Neural progenitor cell (in vitro differentiated cells): Measurements from ENCODE around the gene CTNNA1. TPM values are rescaled to one million over a fixed set of nuclear protein-coding genes. Genes with fewer than 3 reads are reported as not detected.

Experiments
- DNase-seq: peaks from one replicate; pipeline ENCODE4 v3.0.0-alpha.2; 2016; ENCODE audit warnings: low spot score
- H2AFZ ChIP-seq: fragments of 200-600 bp; sonication (generic); replicated peaks from 2 replicates; pipeline ENCODE4 v1.6.1; 2016; ENCODE audit warnings: antibody characterized with exemption
- H3F3A ChIP-seq: fragments of 200-600 bp; sonication (generic); 2 replicates; pipeline ENCODE4 v1.6.1; 2016; ENCODE audit warnings: antibody characterized with exemption, low read depth
- H3K27ac ChIP-seq: fragments of 200-600 bp; sonication (generic); 2 replicates; pipeline ENCODE4 v1.5.1; 2016; ENCODE audit warnings: mild to moderate bottlenecking
- H3K27me3 ChIP-seq: fragments of 200-600 bp; sonication (generic); 2 replicates; pipeline ENCODE4 v1.6.1; 2016; ENCODE audit warnings: mild to moderate bottlenecking, moderate library complexity
- H3K36me3 ChIP-seq: fragments of 200-600 bp; sonication (generic); 2 replicates; pipeline ENCODE4 v1.5.1; 2016
- H3K4me1 ChIP-seq: fragments of 200-600 bp; sonication (generic); 2 replicates; pipeline ENCODE4 v1.6.1; 2016; ENCODE audit warnings: mixed run types
- H3K4me2 ChIP-seq: fragments of 200-600 bp; sonication (generic); 2 replicates; pipeline ENCODE4 v1.6.1; 2016
- H3K4me3 ChIP-seq: fragments of 200-600 bp; sonication (generic); 2 replicates; pipeline ENCODE4 v1.5.1; 2016
- H3K79me2 ChIP-seq: fragments of 200-600 bp; sonication (generic); 2 replicates; pipeline ENCODE4 v1.6.1; 2016; ENCODE audit warnings: low read depth
- H3K9ac ChIP-seq: fragments of 200-600 bp; sonication (generic); 2 replicates; pipeline ENCODE4 v1.6.1; 2016
- H3K9me3 ChIP-seq: fragments of 200-600 bp; sonication (generic); 2 replicates; pipeline ENCODE4 v1.5.1; 2016; ENCODE audit warnings: low read depth
- H4K20me1 ChIP-seq: fragments of 200-600 bp; sonication (generic); 2 replicates; pipeline ENCODE4 v1.6.1; 2016; ENCODE audit warnings: low read depth
- H3K27ac Mint-ChIP-seq: 3 replicates; pipeline ENCODE4 v1.8.0; 2021; ENCODE audit warnings: mixed read lengths
- H3K27me3 Mint-ChIP-seq: 2 replicates; pipeline ENCODE4 v1.8.0; 2022; ENCODE audit warnings: low read depth, mild to moderate bottlenecking, inconsistent platforms, moderate library complexity, mixed read lengths; ENCODE audit not compliant: insufficient read depth
- H3K36me3 Mint-ChIP-seq: 3 replicates; pipeline ENCODE4 v1.8.0; 2021; ENCODE audit warnings: mixed read lengths
- H3K4me1 Mint-ChIP-seq: 3 replicates; pipeline ENCODE4 v1.8.0; 2021; ENCODE audit warnings: mixed read lengths
- H3K4me3 Mint-ChIP-seq: 3 replicates; pipeline ENCODE4 v1.8.0; 2021; ENCODE audit warnings: mild to moderate bottlenecking, moderate library complexity, mixed read lengths
- H3K9me3 Mint-ChIP-seq: 3 replicates; pipeline ENCODE4 v1.8.0; 2020; ENCODE audit warnings: mixed read lengths
- EZH2 ChIP-seq: fragments of 200-600 bp; sonication (generic); IDR thresholded peaks from 2 replicates; pipeline ENCODE4 v1.6.1; 2017; ENCODE audit warnings: antibody characterized with exemption, mild to moderate bottlenecking, moderate library complexity
- EZH2phosphoT487 ChIP-seq: fragments of 200-600 bp; sonication (generic); IDR thresholded peaks from 2 replicates; pipeline ENCODE4 v1.6.1; 2017; ENCODE audit warnings: antibody characterized with exemption
- total RNA-seq: library from RNA; depleted of rRNA; stranded (reverse); fragments of >200 nt; gene quantifications from 2 replicates; pipeline ENCODE4 v1.2.3, GENCODE V29; 2015; ENCODE audit warnings: low replicate concordance
- TF ChIP-seq, protein P1 (sequence below): fragments of 200-600 bp; sonication (generic); IDR thresholded peaks from 2 replicates; pipeline ENCODE4 v1.5.1; 2017; ENCODE audit warnings: antibody characterized with exemption, mild to moderate bottlenecking

Gene CTNNA1
- total RNA-seq, 1 donor from 2014 or later, result 305 TPM

DNA sequence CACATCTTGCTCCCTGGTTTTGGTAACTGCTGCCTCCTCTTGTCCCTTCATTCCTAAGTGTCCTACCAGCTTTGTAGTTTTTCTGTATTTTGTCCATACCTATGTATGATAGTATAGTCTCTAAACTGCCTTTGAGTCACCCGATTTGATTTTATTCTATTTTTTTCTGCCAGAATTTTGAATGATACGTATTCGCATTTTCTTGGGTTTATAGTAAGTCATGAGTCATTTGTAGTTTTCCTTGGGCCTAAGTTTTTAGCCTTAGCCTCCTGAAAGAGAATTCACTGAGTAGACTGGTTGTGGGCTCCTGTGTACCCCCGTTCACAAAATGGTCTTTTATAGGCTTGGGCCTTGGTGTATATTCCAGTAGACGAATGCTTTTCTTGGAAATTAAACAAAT, 62.3 kb downstream of the CTNNA1 start:
- no peak for TF ChIP-seq EZH2
- TF ChIP-seq EZH2phosphoT487, result no peak
- Histone ChIP-seq H3K9me3 (no peaks in the 10 kb centered on the region), H3K27ac (no peak overlapping the region), H3K27me3 (no peaks in the 10 kb centered on the region), H3K79me2 (peaks cover 73% of the 10 kb centered on the region), H3K4me1 (no peaks in the 10 kb centered on the region), H3F3A (no peaks in the 10 kb centered on the region), H3K36me3 (no peaks in the 10 kb centered on the region), H3K4me2 (no peak overlapping the region), H3K4me3 (no peak overlapping the region), H4K20me1 (peaks cover 9% of the 10 kb centered on the region), H2AFZ (no peak overlapping the region), H3K9ac (no peak overlapping the region)
- peaks cover 2% of the 10 kb centered on the region for H3K4me1 Mint-ChIP-seq
- peaks cover 63% of the 10 kb centered on the region for H3K36me3 Mint-ChIP-seq
- no peak overlapping the region for H3K27ac Mint-ChIP-seq
- H3K27me3 Mint-ChIP-seq, result no peaks in the 10 kb centered on the region
- no peak for DNase-seq
- H3K4me3 Mint-ChIP-seq, result no peak overlapping the region
- H3K9me3 Mint-ChIP-seq, result peaks cover 13% of the 10 kb centered on the region

DNA sequence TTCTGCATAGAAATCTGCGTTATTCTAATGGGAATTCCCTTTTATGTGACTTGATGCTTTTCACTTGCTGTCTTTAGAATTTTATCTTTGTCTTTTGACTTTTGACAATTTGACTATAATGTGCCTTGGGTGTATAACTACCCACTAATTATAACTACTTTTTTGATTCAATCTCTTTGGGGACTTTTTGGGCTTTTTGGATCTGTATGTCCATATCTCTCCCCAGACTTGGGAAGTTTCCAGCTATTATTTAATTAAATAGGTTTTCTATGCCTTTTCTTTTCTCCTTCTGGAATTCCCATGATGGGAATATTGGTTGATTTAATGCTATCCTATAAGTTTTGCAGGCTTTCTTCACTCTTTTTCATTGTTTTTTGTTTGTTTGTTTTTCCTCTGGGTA, 64.0 kb downstream of the CTNNA1 start:
- peaks cover 2% of the 10 kb centered on the region for H3K4me1 Mint-ChIP-seq
- no peak overlapping the region for H3K4me3 Mint-ChIP-seq
- Histone ChIP-seq H2AFZ (no peak overlapping the region), H3K9ac (no peak overlapping the region), H4K20me1 (peaks cover 9% of the 10 kb centered on the region), H3K4me3 (no peak overlapping the region), H3F3A (no peaks in the 10 kb centered on the region), H3K79me2 (peaks cover 90% of the 10 kb centered on the region), H3K4me2 (no peak overlapping the region), H3K9me3 (no peaks in the 10 kb centered on the region), H3K27ac (no peak overlapping the region), H3K27me3 (no peaks in the 10 kb centered on the region), H3K36me3 (no peaks in the 10 kb centered on the region), H3K4me1 (no peaks in the 10 kb centered on the region)
- peaks cover 7% of the 10 kb centered on the region for H3K9me3 Mint-ChIP-seq
- TF ChIP-seq EZH2, result no peak
- TF ChIP-seq EZH2phosphoT487, result no peak
- TF ChIP-seq, protein P1, sequence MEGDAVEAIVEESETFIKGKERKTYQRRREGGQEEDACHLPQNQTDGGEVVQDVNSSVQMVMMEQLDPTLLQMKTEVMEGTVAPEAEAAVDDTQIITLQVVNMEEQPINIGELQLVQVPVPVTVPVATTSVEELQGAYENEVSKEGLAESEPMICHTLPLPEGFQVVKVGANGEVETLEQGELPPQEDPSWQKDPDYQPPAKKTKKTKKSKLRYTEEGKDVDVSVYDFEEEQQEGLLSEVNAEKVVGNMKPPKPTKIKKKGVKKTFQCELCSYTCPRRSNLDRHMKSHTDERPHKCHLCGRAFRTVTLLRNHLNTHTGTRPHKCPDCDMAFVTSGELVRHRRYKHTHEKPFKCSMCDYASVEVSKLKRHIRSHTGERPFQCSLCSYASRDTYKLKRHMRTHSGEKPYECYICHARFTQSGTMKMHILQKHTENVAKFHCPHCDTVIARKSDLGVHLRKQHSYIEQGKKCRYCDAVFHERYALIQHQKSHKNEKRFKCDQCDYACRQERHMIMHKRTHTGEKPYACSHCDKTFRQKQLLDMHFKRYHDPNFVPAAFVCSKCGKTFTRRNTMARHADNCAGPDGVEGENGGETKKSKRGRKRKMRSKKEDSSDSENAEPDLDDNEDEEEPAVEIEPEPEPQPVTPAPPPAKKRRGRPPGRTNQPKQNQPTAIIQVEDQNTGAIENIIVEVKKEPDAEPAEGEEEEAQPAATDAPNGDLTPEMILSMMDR, result no peak
- peaks cover 58% of the 10 kb centered on the region for H3K36me3 Mint-ChIP-seq
- H3K27ac Mint-ChIP-seq, result no peak overlapping the region
- no peaks in the 10 kb centered on the region for H3K27me3 Mint-ChIP-seq
- DNase-seq, result no peak

DNA sequence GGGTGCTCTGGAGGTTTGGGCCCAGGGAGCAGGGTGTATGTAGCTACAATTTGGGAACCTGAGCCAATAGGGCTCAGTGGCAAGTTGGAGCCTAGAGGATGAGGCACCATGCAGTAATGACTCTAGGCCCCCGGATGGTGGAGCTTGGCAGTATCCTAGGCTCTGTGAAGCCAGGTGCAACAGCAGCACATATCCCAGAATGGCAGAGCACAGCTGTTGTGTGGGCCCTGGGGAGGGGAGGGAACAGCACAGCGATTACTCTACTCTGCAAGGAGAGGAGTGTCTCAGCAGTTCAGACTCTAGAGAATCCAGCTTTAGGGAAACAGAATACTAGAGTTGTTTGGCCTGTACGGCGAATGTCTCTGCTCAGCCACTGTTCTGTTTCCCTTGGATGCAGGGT, 65.9 kb downstream of the CTNNA1 start:
- H3K9ac ChIP-seq, result no peak overlapping the region
- no peaks in the 10 kb centered on the region for H3K4me1 ChIP-seq
- H3K27ac Mint-ChIP-seq, result no peak overlapping the region
- H4K20me1 ChIP-seq, result peaks cover 9% of the 10 kb centered on the region
- H3K79me2 ChIP-seq, result peaks cover 89% of the 10 kb centered on the region
- H3K4me2 ChIP-seq, result no peak overlapping the region
- H3K27ac ChIP-seq, result no peak overlapping the region
- TF ChIP-seq EZH2phosphoT487 (no peak), EZH2 (no peak)
- TF ChIP-seq, protein P1, result no peak
- H3K27me3 ChIP-seq, result no peaks in the 10 kb centered on the region
- no peaks in the 10 kb centered on the region for H3K27me3 Mint-ChIP-seq
- H3F3A ChIP-seq, result peaks cover 8% of the 10 kb centered on the region
- H3K36me3 Mint-ChIP-seq, result peaks cover 53% of the 10 kb centered on the region
- H3K4me3 Mint-ChIP-seq, result no peak overlapping the region
- no peak overlapping the region for H3K4me3 ChIP-seq
- H3K9me3 ChIP-seq, result no peaks in the 10 kb centered on the region
- peak; percentile 6 for DNase-seq
- no peak overlapping the region for H2AFZ ChIP-seq
- H3K36me3 ChIP-seq, result no peaks in the 10 kb centered on the region
- peaks cover 3% of the 10 kb centered on the region for H3K9me3 Mint-ChIP-seq
- peaks cover 2% of the 10 kb centered on the region for H3K4me1 Mint-ChIP-seq

DNA sequence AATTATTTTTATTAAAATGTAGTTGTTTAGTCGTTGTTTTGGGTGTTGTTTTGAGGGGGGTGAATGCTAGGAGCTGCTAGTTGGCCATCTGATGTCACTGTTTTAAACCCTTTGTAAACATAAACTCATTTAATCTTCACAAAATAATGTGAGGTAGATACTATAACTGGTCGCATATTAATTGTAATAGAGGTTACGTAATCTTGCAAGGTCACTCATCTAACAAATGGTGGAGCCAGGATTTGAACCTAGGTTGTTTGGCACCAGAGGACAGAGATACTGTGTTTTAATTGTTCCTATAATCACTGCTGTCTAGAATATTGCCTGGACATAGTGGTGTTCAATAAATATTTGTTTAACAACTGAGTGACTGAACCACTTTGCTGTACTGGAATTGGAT, 67.5 kb downstream of the CTNNA1 start:
- Histone ChIP-seq H3K9ac (no peak overlapping the region), H3K4me3 (no peak overlapping the region), H2AFZ (no peak overlapping the region), H3K79me2 (peaks cover 77% of the 10 kb centered on the region), H4K20me1 (peaks cover 9% of the 10 kb centered on the region), H3K27me3 (no peaks in the 10 kb centered on the region), H3K9me3 (no peaks in the 10 kb centered on the region), H3K36me3 (no peaks in the 10 kb centered on the region), H3K4me2 (no peak overlapping the region), H3F3A (peaks cover 19% of the 10 kb centered on the region), H3K4me1 (no peaks in the 10 kb centered on the region), H3K27ac (no peak overlapping the region)
- Mint-ChIP-seq H3K27ac (peak overlapping the region; percentile 40), H3K4me1 (peaks cover 2% of the 10 kb centered on the region), H3K36me3 (peaks cover 44% of the 10 kb centered on the region), H3K4me3 (no peak overlapping the region), H3K27me3 (no peaks in the 10 kb centered on the region), H3K9me3 (peaks cover 3% of the 10 kb centered on the region)
- DNase-seq, result no peak
- TF ChIP-seq EZH2phosphoT487, result no peak
- TF ChIP-seq, protein P1, result no peak
- TF ChIP-seq EZH2, result no peak
